Liver (tissue), 9 donors: Measurements from ENCODE around the gene BRD9. TPM values are rescaled to one million over a fixed set of nuclear protein-coding genes. Genes with fewer than 3 reads are reported as not detected.

Experiments
- DNase-seq: peaks from one replicate; pipeline ENCODE4 v3.0.0-alpha.2; 2017; ENCODE audit warnings: low spot score
- H3K27ac ChIP-seq, 2 donors: one replicate each; pipeline ENCODE4 v1.7.0; 2013; ENCODE audit warnings: inconsistent platforms in 2 of 2, low read length in 2 of 2, control low read depth in 1 of 2, low read depth in 1 of 2, mild to moderate bottlenecking in 1 of 2
- H3K27me3 ChIP-seq, 4 donors: one replicate each; pipeline versions ENCODE4 v1.6.1 to v1.7.0; 2013; ENCODE audit warnings: low read length in 3 of 4, inconsistent platforms in 1 of 4, mild to moderate bottlenecking in 1 of 4, moderate library complexity in 1 of 4; ENCODE audit not compliant: control insufficient read depth in 4 of 4, insufficient read depth in 4 of 4
- H3K36me3 ChIP-seq, 4 donors: one replicate each; pipeline versions ENCODE4 v1.6.1 to v1.7.0; 2013; ENCODE audit warnings: low read length in 3 of 4, mild to moderate bottlenecking in 3 of 4, low read depth in 1 of 4, moderate library complexity in 1 of 4; ENCODE audit not compliant: control insufficient read depth in 4 of 4, insufficient read depth in 3 of 4
- H3K4me1 ChIP-seq, 4 donors: one replicate each; pipeline versions ENCODE4 v1.6.1 to v1.7.0; 2013; ENCODE audit warnings: low read length in 3 of 4, mild to moderate bottlenecking in 3 of 4, moderate library complexity in 1 of 4; ENCODE audit not compliant: control insufficient read depth in 4 of 4, insufficient read depth in 4 of 4
- H3K4me3 ChIP-seq, 3 donors: one replicate each; pipeline versions ENCODE4 v1.6.1 to v1.7.0; 2013; ENCODE audit warnings: low read length in 3 of 3, control low read depth in 1 of 3, low read depth in 1 of 3, mild to moderate bottlenecking in 1 of 3
- H3K9ac ChIP-seq, 2 donors: one replicate each; pipeline ENCODE4 v1.7.0; 2013; ENCODE audit warnings: low read length in 2 of 2, mild to moderate bottlenecking in 2 of 2, moderate library complexity in 2 of 2, control low read depth in 1 of 2, low read depth in 1 of 2
- H3K9me3 ChIP-seq, 4 donors: one replicate each; pipeline versions ENCODE4 v1.6.1 to v1.7.0; 2013; ENCODE audit warnings: low read length in 3 of 4; ENCODE audit not compliant: control insufficient read depth in 4 of 4
- ATF3 ChIP-seq: IDR thresholded peaks from 2 replicates; pipeline ENCODE4 v1.6.1; 2016; ENCODE audit warnings: antibody characterized with exemption
- EGR1 ChIP-seq, 2 donors: IDR thresholded peaks; 2 replicates each; pipeline ENCODE4 v1.6.1; 2016 to 2018; ENCODE audit warnings: antibody characterized with exemption in 2 of 2, low read depth in 2 of 2
- FOXA1 ChIP-seq: IDR thresholded peaks from 2 replicates; pipeline ENCODE4 v1.6.1; 2016; ENCODE audit warnings: antibody characterized with exemption
- FOXA2 ChIP-seq: IDR thresholded peaks from 2 replicates; pipeline ENCODE4 v1.6.1; 2016; ENCODE audit warnings: antibody characterized with exemption
- GABPA ChIP-seq, 2 donors: IDR thresholded peaks in 1 of 2; conservative IDR thresholded peaks in 1 of 2; 2 replicates each; pipeline ENCODE4 v1.6.1; 2016; ENCODE audit warnings: antibody characterized with exemption in 2 of 2, mild to moderate bottlenecking in 1 of 2, moderate library complexity in 1 of 2
- HNF4A ChIP-seq, 2 donors: conservative IDR thresholded peaks; 2 replicates each; pipeline ENCODE4 v1.6.1; 2016; ENCODE audit warnings: antibody characterized with exemption in 2 of 2, mild to moderate bottlenecking in 2 of 2
- HNF4G ChIP-seq: IDR thresholded peaks from 2 replicates; pipeline ENCODE4 v1.6.1; 2016; ENCODE audit warnings: antibody characterized with exemption
- JUND ChIP-seq, 2 donors: IDR thresholded peaks; 2 replicates each; pipeline ENCODE4 v1.6.1; 2016; ENCODE audit warnings: antibody characterized with exemption in 2 of 2
- MAX ChIP-seq: IDR thresholded peaks from 2 replicates; pipeline ENCODE4 v1.6.1; 2016; ENCODE audit warnings: antibody characterized with exemption
- NR2F2 ChIP-seq: IDR thresholded peaks from 2 replicates; pipeline ENCODE4 v1.6.1; 2016; ENCODE audit warnings: antibody characterized with exemption
- RAD21 ChIP-seq, 2 donors: IDR thresholded peaks; 2 replicates each; pipeline ENCODE4 v1.6.1; 2016; ENCODE audit warnings: antibody characterized with exemption in 2 of 2, mild to moderate bottlenecking in 2 of 2
- RXRA ChIP-seq, 2 donors: IDR thresholded peaks; 2 replicates each; pipeline ENCODE4 v1.6.1; 2017 to 2018; ENCODE audit warnings: antibody characterized with exemption in 2 of 2, mild to moderate bottlenecking in 1 of 2
- SP1 ChIP-seq: IDR thresholded peaks from 2 replicates; pipeline ENCODE4 v1.6.1; 2018; ENCODE audit warnings: antibody characterized with exemption, mild to moderate bottlenecking
- TAF1 ChIP-seq: conservative IDR thresholded peaks from 2 replicates; pipeline ENCODE4 v1.6.1; 2016; ENCODE audit warnings: antibody characterized with exemption, mild to moderate bottlenecking
- YY1 ChIP-seq: IDR thresholded peaks from 2 replicates; pipeline ENCODE4 v1.6.1; 2016; ENCODE audit warnings: antibody characterized with exemption, mild to moderate bottlenecking
- WGBS: extraction: QIAGEN DNeasy Blood & Tissue Kit; methylation state at CpG from one replicate; pipeline ENCODE4 v1.1.7; 2013; 5-methylcytosine and 5-hydroxymethylcytosine counted together
- polyA plus RNA-seq, 2 donors: library from polyadenylated mRNA; stranded (reverse) in 1 of 2; unstranded in 1 of 2; fragments of 200-250 nt in 1 of 2; fragments of >200 nt in 1 of 2; fragmentation: Nextera tagmentation in 1 of 2; extraction: Ambion mirVana in 1 of 2; gene quantifications; one replicate each; pipeline versions ENCODE4 v1.2.1 to v1.2.3, GENCODE V29; 2013 to 2015
- total RNA-seq, 2 donors: library from RNA; depleted of rRNA; stranded (reverse); fragments of >200 nt; gene quantifications; one replicate each; pipeline ENCODE4 v1.2.3, GENCODE V29; 2014
- TF ChIP-seq, protein P1 (sequence below): fragments of 150-350 bp; IDR thresholded peaks from 2 replicates; pipeline ENCODE4 v1.5.1; 2017; ENCODE audit warnings: improper control_type of control experiment, low read depth, low read length; ENCODE audit not compliant: missing input control
- TF ChIP-seq, protein P2 (sequence below): IDR thresholded peaks from 2 replicates; pipeline ENCODE4 v1.6.1; 2016; ENCODE audit warnings: antibody characterized with exemption, mild to moderate bottlenecking
- TF ChIP-seq, protein P3 (sequence below): IDR thresholded peaks from 2 replicates; pipeline ENCODE4 v1.6.1; 2016; ENCODE audit warnings: antibody characterized with exemption
- donor health status: healthy.
- donor health status: healthy.
- donor health status: healthy.
- donor health status: healthy.
- donor health status: healthy.

The BRD9 gene
- total and polyA plus RNA-seq, 4 donors, result 7.0 to 17.7 (median 9.5) TPM

DNA sequence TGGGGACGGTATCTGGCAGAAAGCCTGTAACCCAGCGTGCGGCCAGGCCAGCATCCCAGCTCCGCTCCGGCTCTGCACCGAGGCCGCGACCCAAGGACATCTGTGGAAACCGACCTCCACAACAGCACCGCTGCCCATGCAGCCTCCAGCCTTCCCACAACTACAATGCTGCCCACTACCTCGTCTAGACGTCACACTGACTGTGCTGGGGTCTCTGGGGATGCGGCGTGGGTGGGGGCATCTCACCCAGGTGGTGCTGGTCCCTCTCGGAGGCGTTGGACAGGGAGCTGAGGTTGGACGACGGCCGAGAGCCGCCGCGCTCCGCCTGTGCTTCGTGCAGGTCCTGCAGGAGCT lies 27.5 kb downstream of the BRD9 start:
- H3K4me3 ChIP-seq, result no peak overlapping the region
- no peak for DNase-seq
- H3K27ac ChIP-seq, result no peak overlapping the region
- TF ChIP-seq, protein P1, sequence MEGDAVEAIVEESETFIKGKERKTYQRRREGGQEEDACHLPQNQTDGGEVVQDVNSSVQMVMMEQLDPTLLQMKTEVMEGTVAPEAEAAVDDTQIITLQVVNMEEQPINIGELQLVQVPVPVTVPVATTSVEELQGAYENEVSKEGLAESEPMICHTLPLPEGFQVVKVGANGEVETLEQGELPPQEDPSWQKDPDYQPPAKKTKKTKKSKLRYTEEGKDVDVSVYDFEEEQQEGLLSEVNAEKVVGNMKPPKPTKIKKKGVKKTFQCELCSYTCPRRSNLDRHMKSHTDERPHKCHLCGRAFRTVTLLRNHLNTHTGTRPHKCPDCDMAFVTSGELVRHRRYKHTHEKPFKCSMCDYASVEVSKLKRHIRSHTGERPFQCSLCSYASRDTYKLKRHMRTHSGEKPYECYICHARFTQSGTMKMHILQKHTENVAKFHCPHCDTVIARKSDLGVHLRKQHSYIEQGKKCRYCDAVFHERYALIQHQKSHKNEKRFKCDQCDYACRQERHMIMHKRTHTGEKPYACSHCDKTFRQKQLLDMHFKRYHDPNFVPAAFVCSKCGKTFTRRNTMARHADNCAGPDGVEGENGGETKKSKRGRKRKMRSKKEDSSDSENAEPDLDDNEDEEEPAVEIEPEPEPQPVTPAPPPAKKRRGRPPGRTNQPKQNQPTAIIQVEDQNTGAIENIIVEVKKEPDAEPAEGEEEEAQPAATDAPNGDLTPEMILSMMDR, result no peak
- TF ChIP-seq EGR1 (IDR thresholded peaks at IDR 0.05; ENCODE audit: low read depth in 2 of 2) (no peak), SP1 (no peak), RXRA (IDR thresholded peaks at IDR 0.05) (peak in 1 of 2 donors; percentile 2)
- no peaks in the 10 kb centered on the region for H3K27me3 ChIP-seq
- WGBS, result 90% methylated on average over 24 of the region's 24 CpGs
- H3K4me1 ChIP-seq, result peaks cover 0 to 2% (median 0%) of the 10 kb centered on the region in 4 donors
- H3K9ac ChIP-seq, result no peak overlapping the region
- H3K9me3 ChIP-seq, result no peaks in the 10 kb centered on the region
- H3K36me3 ChIP-seq, result peaks cover 8 to 63% (median 36%) of the 10 kb centered on the region in 4 donors

DNA sequence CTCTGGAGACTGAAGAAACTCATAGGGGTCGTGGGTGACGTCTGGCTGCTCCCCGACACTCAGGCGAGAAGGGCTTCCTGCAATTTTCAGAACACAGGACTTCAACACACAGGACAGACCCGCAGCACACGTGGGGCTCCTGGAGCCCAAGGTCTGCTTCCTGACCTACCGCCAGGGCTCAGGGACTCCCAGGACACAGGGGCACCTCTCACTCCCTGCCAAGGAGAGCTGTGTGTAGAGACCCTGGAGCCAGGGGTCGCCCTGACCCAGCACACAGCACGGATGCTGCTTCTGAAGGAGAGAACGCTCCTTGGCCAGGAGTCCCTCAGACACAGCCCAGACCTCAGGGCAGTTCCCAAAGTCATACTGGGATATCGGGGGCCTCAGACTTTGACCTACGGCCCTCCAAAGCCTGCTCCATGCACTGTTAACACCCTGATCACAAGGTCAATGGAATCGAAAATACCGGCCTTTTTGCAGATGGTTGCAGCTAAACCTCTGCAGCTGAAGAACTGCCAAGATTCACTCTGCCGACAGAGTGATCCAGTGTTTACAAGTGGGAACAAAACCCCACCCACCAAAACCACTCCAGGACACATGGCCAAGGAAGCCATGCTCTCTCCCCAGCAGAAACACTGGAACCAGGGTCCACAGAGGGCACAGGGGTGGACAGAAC lies 28.0 kb downstream of the BRD9 start:
- DNase-seq, result no peak
- Histone ChIP-seq H3K9me3 (no peaks in the 10 kb centered on the region), H3K4me1 (peaks cover 0 to 2% (median 0%) of the 10 kb centered on the region in 4 donors), H3K4me3 (no peak overlapping the region), H3K36me3 (peaks cover 8 to 58% (median 31%) of the 10 kb centered on the region in 4 donors), H3K27ac (no peak overlapping the region), H3K9ac (no peak overlapping the region), H3K27me3 (no peaks in the 10 kb centered on the region)
- peak in 1 of 2 donors; percentile 32 for TF ChIP-seq RAD21 (IDR thresholded peaks at IDR 0.05)
- TF ChIP-seq RXRA (IDR thresholded peaks at IDR 0.05), result peak in 1 of 2 donors; percentile 29
- TF ChIP-seq FOXA2, result no peak
- TF ChIP-seq, protein P2, sequence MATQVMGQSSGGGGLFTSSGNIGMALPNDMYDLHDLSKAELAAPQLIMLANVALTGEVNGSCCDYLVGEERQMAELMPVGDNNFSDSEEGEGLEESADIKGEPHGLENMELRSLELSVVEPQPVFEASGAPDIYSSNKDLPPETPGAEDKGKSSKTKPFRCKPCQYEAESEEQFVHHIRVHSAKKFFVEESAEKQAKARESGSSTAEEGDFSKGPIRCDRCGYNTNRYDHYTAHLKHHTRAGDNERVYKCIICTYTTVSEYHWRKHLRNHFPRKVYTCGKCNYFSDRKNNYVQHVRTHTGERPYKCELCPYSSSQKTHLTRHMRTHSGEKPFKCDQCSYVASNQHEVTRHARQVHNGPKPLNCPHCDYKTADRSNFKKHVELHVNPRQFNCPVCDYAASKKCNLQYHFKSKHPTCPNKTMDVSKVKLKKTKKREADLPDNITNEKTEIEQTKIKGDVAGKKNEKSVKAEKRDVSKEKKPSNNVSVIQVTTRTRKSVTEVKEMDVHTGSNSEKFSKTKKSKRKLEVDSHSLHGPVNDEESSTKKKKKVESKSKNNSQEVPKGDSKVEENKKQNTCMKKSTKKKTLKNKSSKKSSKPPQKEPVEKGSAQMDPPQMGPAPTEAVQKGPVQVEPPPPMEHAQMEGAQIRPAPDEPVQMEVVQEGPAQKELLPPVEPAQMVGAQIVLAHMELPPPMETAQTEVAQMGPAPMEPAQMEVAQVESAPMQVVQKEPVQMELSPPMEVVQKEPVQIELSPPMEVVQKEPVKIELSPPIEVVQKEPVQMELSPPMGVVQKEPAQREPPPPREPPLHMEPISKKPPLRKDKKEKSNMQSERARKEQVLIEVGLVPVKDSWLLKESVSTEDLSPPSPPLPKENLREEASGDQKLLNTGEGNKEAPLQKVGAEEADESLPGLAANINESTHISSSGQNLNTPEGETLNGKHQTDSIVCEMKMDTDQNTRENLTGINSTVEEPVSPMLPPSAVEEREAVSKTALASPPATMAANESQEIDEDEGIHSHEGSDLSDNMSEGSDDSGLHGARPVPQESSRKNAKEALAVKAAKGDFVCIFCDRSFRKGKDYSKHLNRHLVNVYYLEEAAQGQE, result no peak
- TF ChIP-seq GABPA (IDR thresholded peaks at IDR 0.05 in 1 of 2, conservative IDR thresholded peaks at IDR 0.05 in 1 of 2), result no peak
- TF ChIP-seq HNF4G, result no peak
- TF ChIP-seq NR2F2, result peak; percentile 67
- no peak for TF ChIP-seq ATF3
- TF ChIP-seq HNF4A (conservative IDR thresholded peaks at IDR 0.05), result peak in 1 of 2 donors; percentile 49
- TF ChIP-seq TAF1, result no peak
- TF ChIP-seq JUND (IDR thresholded peaks at IDR 0.05), result no peak
- no peak for TF ChIP-seq FOXA1
- no peak for TF ChIP-seq EGR1 (IDR thresholded peaks at IDR 0.05; ENCODE audit: low read depth in 2 of 2)
- TF ChIP-seq, protein P3, sequence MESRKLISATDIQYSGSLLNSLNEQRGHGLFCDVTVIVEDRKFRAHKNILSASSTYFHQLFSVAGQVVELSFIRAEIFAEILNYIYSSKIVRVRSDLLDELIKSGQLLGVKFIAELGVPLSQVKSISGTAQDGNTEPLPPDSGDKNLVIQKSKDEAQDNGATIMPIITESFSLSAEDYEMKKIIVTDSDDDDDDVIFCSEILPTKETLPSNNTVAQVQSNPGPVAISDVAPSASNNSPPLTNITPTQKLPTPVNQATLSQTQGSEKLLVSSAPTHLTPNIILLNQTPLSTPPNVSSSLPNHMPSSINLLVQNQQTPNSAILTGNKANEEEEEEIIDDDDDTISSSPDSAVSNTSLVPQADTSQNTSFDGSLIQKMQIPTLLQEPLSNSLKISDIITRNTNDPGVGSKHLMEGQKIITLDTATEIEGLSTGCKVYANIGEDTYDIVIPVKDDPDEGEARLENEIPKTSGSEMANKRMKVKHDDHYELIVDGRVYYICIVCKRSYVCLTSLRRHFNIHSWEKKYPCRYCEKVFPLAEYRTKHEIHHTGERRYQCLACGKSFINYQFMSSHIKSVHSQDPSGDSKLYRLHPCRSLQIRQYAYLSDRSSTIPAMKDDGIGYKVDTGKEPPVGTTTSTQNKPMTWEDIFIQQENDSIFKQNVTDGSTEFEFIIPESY, result no peak
- TF ChIP-seq, protein P1, result no peak
- TF ChIP-seq YY1, result no peak
- no peak for TF ChIP-seq MAX
- peak; percentile 21 for TF ChIP-seq SP1
- 78% methylated on average over 15 of the region's 15 CpGs for WGBS
